Right lobe of liver (tissue), 6 donors: ENCODE measurements around the gene TPO. TPM values are rescaled to one million over a fixed set of nuclear protein-coding genes. Genes with fewer than 3 reads are reported as not detected.

Experiments used
- ATAC-seq, 4 donors: fragments of 200-7000 bp; cut with Tn5 transposase; one replicate each; pipeline ENCODE4 v1.9.1; 2020; ENCODE audit warnings: mild to moderate bottlenecking in 4 of 4, moderate library complexity in 4 of 4
- DNase-seq, 3 donors: peaks; one replicate each; pipeline ENCODE4 v3.0.0-alpha.2; 2020
- H3K27ac ChIP-seq, 3 donors: fragments of 200-600 bp; one replicate each; pipeline ENCODE4 v1.8.0; 2022
- H3K27me3 ChIP-seq, 2 donors: fragments of 200-600 bp; one replicate each; pipeline ENCODE4 v1.8.0; 2022
- H3K36me3 ChIP-seq, 4 donors: fragments of 200-600 bp; sonication (generic) in 1 of 4; one replicate each; pipeline versions ENCODE4 v1.5.1 to v1.8.0; 2017 to 2022; ENCODE audit warnings: control low read depth in 1 of 4
- H3K4me1 ChIP-seq, 4 donors: fragments of 200-600 bp; sonication (generic) in 1 of 4; one replicate each; pipeline versions ENCODE4 v1.5.1 to v1.8.0; 2017 to 2022; ENCODE audit warnings: control low read depth in 1 of 4
- H3K4me3 ChIP-seq, 3 donors: fragments of 200-600 bp; one replicate each; pipeline ENCODE4 v1.8.0; 2022
- H3K9me3 ChIP-seq, 4 donors: fragments of 200-600 bp; sonication (generic) in 1 of 4; one replicate each; pipeline versions ENCODE4 v1.5.1 to v1.8.0; 2017 to 2022; ENCODE audit warnings: control low read depth in 1 of 4
- CTCF ChIP-seq, 4 donors: fragments of 200-600 bp in 3 of 4; fragments of 450-650 bp in 1 of 4; IDR thresholded peaks; one replicate each; pipeline versions ENCODE4 v1.5.1 to v1.8.0; 2016 to 2022; ENCODE audit warnings: antibody characterized with exemption in 4 of 4, mild to moderate bottlenecking in 2 of 4
- POLR2A ChIP-seq: fragments of 450-650 bp; IDR thresholded peaks from one replicate; pipeline ENCODE4 v1.6.1; 2017; ENCODE audit warnings: antibody characterized with exemption, mild to moderate bottlenecking
- WGBS: methylation state at CpG from one replicate; pipeline ENCODE4 v1.1.6; 2018; ENCODE audit warnings: low coverage, low lambda C conversion rate; ENCODE audit not compliant: insufficient coverage; ENCODE audit errors: missing lambda C conversion rate; 5-methylcytosine and 5-hydroxymethylcytosine counted together
- intact Hi-C, 2 donors: fragments of 100-400 bp; cut with DNase I; formaldehyde crosslinking; loops; one replicate each; pipeline versions ENCODE4 v1.11.2 to v1.14.1; 2022
- total RNA-seq, 6 experiments: library from RNA; depleted of rRNA in 2 of 6; stranded (reverse); fragments of >200 nt in 2 of 6; fragmentation: NEBNext Ultra II Directional in 3 of 6; extraction: Animal tissue kit (Norgen Biotek cat#: 25700) in 3 of 6; gene quantifications; one replicate each; pipeline versions ENCODE4 v1.1.0 to v1.2.4, GENCODE V29; 2016 to 2023
- donor health status: DM: no; HTN: yes; CAD: no.
- donor health status: DM: no; HTN: no; CAD: no.
- donor health status: DM: no; HTN: no; CAD: no.
- donor health status: DM: no; HTN: yes; CAD: no.
- donor health status: DM: no; HTN: yes; CAD: no.

TPO gene
- total RNA-seq, 6 experiments from 2014 or later: not detected

DNA sequence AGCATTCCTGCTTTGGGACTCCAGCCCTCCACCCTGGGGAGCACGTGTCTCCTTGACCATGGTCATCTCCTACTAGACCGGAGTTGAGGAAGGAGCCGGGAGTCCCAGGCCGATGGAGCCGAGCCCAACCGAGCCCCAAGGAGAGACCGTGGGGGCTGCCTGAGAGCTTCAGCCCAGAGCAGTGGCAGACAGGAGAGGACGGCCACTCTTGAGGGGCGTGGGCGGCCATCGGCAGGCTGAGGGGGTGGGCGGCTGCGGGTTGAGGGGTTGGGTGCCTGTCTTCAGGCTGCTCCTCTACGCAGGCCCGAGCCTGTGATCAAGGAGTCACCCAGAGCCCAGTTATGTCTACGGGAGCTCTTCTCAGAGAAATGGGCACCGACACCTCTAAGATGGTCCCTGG is 172.4 kb downstream of the TPO start:
- Histone ChIP-seq H3K9me3 (no peaks in the 10 kb centered on the region), H3K27ac (no peak overlapping the region), H3K36me3 (no peaks in the 10 kb centered on the region), H3K4me3 (no peak overlapping the region), H3K4me1 (no peaks in the 10 kb centered on the region), H3K27me3 (no peaks in the 10 kb centered on the region)
- intact Hi-C loops: no loop called here
- ATAC-seq (no peak), DNase-seq (no peak)
- no CpG with 5 or more reads among the region's 17 CpGs for WGBS
- TF ChIP-seq CTCF (IDR thresholded peaks at IDR 0.05) (no peak), POLR2A (no peak)

DNA sequence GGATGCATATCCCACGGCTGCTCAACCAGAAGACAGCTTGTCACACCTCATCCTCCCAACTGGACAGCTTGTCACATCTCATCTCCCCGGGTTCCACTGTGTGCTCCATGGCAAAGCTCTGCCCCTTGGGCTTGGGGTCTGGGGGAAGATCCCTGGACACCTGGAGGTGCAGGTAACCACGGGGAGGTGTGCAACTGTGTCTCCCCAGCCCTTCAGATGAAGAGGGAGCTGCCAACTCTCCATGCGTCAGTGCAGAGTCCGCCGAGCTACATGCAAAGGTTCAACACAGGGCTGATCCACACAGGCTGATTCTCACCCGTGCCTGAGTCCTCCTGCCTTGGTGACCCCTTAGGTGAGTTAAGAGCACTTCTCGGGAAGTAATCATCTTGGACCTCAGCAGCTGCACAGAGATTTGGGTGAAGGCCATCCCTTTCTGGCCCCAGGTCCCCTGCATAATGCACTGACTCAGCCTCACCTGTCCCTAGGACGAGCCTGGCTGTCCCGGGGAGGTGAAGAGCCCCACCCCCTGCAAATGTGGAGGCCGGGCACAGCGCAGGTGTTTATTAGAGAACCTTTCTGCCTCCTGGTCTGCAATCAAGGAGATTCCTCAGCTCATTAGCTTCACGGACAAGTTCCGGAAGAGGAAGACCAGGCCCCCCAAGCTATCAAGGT is 173.1 kb downstream of the TPO start:
- no peak for ATAC-seq
- no peaks in the 10 kb centered on the region for H3K27me3 ChIP-seq
- TF ChIP-seq CTCF (IDR thresholded peaks at IDR 0.05) (no peak), POLR2A (no peak)
- no peak overlapping the region for H3K27ac ChIP-seq
- intact Hi-C loops: no loop called here
- H3K4me1 ChIP-seq: no peaks in the 10 kb centered on the region
- no peak for DNase-seq
- 57% methylated on average over 2 of the region's 14 CpGs for WGBS
- H3K9me3 ChIP-seq: no peaks in the 10 kb centered on the region
- no peaks in the 10 kb centered on the region for H3K36me3 ChIP-seq
- no peak overlapping the region for H3K4me3 ChIP-seq

DNA sequence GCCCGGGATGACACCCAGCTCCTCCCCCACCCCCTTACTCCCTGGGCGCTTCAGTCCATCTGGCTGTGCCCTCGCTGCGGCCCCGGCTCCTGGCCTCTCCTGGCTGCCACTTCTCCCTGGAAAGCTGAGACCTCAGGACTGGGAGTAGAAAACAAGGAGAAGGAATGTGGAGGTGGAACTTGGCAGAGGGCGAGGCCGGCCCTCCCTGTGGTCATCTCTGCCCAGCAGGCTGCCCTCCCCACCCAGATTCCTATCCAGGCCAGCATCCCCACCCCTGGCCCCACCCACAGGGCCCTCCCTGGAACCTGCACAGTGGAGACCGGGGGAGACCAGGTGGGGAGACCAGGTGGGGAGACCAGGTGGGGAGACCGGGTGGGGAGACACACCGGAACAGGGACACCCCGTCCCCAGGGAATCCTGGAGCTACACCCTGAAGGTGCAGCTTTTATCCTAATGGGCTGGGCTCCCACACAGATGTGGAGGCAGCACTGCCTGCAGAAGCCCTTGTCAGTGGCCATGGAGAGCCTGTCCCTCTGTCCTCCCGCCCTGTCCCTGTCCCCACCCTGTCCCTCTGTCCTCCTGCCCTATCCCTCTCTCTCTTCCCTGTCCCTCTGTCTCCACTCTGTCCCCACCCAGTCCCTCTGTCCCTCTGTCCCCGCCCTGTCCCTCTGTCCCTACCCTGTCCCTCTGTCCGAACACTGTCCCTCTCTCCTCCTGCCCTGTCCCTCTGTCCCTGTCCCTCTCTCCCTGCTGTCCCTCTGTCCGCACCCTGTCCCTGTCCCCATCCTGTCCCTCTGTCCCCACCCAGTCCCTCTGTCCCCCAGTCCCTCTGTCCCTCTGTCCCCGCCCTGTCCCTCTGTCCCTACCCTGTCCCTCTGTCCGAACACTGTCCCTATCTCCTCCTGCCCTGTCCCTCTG is 173.9 kb downstream of the TPO start:
- Histone ChIP-seq H3K27ac (no peak overlapping the region), H3K4me1 (no peaks in the 10 kb centered on the region), H3K9me3 (no peaks in the 10 kb centered on the region), H3K36me3 (no peaks in the 10 kb centered on the region), H3K27me3 (no peaks in the 10 kb centered on the region), H3K4me3 (no peak overlapping the region)
- no peak for ATAC-seq
- DNase-seq: no peak
- TF ChIP-seq POLR2A (no peak), CTCF (IDR thresholded peaks at IDR 0.05) (no peak)
- intact Hi-C loops: no loop called here
- WGBS: 43% methylated on average over 6 of the region's 17 CpGs

DNA sequence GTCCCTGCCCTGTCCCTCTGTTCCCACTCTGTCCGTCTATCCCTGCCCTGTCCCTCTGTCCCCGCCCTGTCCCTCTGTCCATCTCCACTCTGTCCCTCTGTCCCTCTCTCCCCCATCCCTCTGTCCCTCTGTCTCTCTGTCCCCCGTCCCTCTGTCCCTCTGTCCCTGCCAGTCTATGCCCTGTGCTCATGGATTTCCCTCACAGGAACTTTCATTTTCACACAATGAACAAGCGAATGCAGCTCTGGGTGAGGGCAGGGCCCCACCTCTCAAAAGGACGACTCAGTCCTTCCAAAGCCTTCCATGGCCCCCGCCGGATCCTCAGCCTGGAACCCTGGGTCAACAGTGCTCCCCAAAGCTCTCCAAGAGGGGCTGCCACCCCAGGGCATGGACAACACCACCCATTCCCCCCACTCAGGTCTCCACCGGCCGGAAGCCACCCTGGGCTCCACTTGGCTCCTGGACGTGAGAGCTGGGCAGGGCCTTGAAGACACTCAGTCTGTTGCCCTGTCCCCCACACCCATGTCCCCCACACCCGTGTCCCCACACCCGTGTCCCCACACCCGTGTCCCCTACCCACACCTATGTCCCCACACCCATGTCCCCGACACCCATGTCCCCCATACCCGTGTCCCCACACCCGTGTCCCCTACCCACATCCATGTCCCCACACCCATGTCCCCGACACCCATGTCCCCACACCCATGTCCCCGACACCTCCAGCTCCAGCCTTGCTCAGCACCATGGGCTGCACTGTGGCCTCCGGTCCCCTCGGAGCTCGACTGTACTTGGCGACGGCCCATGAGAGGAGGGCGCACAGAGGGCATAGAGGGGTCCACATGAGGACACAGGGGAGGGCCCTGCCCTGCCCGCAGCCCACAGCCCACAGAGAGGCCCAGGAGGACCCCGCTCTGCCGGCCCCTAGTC is 175.1 kb downstream of the TPO start:
- Histone ChIP-seq H3K9me3 (no peaks in the 10 kb centered on the region), H3K27me3 (no peaks in the 10 kb centered on the region), H3K36me3 (no peaks in the 10 kb centered on the region), H3K4me1 (no peaks in the 10 kb centered on the region), H3K27ac (no peak overlapping the region), H3K4me3 (no peak overlapping the region)
- ATAC-seq (no peak), DNase-seq (no peak)
- WGBS: 49% methylated on average over 8 of the region's 27 CpGs
- TF ChIP-seq POLR2A: no peak
- intact Hi-C loops: no loop called here
